HG03196 (cell line): ENCODE measurements around the gene EYS.
"Not testable (repeated sequence)": the region's sequence is repeated elsewhere in the genome, so short reads cannot be mapped to it uniquely, and the experiment has no call there.

Source experiments
- ATAC-seq: cut with Tn5 transposase; IDR thresholded peaks from one replicate; pipeline ENCODE4 v1.9.1; 2021; ENCODE audit not compliant: unreplicated experiment

Gene EYS

DNA sequence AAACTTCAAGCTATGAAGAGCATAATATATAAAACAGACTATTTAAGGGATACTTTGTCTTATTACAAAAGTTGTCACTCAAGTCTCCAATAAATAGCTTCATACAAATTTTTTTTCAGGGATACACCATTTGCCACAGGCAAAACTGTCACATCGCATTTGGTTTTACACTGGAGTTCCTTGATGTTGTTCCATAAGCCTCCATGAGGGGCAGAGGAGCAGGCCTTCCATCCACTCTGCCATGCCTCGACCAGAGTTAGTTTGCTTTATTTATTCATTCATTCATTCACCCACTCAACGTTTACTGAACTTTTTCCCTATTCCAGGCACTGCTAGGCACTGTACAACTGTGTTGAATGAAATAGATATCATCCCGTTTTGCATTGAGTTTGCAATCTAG, 1824.8 kb downstream of the EYS start:
- no peak for ATAC-seq

DNA sequence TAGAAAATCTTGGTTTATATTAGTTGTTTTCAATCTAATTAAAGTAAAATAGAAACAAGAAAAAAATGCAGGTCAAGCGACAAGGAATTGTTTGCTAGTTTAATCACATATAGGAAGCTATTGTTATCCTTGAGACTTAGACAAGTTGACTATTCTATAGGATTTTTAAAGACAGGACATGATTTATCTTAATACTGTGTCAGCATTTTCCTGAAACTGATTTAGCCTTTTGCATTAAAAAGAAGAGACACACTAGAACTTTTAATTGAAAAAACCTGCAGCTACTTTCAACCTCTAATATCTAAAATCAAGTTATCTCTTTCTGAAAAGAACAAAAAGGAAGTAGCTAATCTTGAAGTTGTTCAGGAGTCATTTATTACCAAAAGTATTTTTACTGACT, 1825.2 kb downstream of the EYS start:
- ATAC-seq: no peak

- ATAC-seq: no peak
Observed at GRCh38 chr6:63872233-63872632, 1834.8 kb downstream of the EYS start.

DNA sequence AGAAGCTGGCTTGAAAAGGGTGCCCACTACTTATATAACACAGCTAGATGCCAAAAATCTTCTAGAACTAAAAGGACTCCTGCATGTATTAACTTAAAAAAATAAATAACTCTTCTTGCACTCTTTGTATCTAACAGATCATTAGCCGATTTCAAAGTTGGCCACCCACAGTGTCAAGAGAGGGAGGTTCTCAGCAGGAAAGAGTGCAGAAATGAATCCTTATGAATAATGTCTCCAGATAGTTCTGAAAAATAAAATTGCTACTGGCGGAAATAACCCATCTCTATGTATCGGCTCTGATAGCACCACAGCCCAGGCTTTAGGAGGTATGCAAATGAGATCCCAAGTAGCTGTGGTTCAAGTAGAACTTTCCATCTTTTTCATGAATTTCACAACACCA, 1838.7 kb downstream of the EYS start:
- ATAC-seq: no peak

GRCh38 chr6:63864671-63865318, 1842.2 kb downstream of the EYS start:
- ATAC-seq: no peak

DNA sequence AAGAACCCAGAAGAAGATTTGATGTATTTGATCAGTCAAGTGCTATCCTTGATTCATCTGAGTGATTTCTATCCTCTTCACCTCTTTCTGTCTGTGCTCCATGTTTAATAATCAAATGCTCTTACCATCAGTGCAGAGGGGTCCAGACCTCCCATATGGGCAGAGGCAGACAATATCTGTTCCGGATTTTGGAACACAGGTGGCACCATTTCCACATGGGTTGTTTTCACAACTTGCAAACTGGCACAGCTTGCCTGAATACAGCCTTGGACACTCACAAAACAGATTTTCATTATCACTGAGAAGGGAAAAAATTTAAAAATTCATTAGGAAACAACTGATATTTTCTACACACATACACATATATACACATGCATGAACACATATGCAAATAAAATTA, 1843.0 kb downstream of the EYS start:
- no peak for ATAC-seq

DNA sequence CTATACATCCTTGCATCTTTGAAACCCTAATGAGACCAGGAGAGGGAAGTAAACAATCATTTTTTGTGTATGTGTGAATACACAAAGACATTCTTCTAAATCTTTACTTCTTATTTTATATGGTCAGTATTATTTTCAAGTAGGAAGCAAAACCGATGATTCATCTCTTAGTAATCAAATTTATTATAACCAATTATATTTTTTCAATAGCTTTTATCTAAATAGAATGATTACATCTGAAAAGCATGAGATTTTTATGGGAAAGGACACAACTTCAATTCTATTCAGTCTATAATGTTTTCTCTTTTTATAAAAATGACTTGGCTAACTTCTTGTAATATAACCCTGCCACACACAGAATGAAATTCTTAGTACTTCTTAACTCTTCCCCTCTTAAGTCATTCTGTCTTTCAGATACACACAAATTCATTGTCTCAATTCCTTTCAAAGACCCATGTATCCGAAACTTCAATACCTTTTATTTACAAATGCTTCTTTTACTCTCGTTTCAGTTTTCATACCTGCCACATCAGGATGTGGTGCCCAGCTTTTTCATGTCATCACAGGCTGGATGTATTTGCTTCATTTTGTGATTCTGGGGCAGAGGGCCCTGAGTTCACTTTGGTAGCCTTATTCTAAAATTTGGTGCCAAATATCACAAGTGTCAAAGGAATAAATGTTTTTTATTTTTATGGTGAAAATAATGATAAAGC, 1844.4 kb downstream of the EYS start:
- no peak for ATAC-seq

GRCh38 chr6:63859528-63859927, 1847.5 kb downstream of the EYS start:
- no peak for ATAC-seq

DNA sequence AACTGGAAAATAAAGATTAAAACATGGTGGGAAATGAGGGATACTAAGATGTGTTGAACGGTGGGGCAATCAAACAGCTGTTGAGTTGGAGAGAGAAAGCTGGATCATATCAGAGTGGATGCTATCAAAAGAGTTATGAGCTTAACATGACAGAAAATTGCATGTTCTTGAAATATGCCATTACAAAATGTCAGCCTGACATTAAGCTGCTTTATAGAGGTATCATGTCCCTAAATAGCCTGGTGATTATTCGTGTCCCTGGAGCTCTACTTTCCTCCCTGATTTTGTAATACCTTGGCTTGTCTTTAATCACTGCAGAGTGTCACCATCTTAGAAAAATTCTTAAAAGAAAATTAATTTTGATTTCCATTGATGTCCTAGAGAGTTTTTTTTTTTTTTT, 1848.3 kb downstream of the EYS start:
- ATAC-seq: no peak

- ATAC-seq: no peak
Observed at GRCh38 chr6:63856271-63856670, 1850.8 kb downstream of the EYS start.

DNA sequence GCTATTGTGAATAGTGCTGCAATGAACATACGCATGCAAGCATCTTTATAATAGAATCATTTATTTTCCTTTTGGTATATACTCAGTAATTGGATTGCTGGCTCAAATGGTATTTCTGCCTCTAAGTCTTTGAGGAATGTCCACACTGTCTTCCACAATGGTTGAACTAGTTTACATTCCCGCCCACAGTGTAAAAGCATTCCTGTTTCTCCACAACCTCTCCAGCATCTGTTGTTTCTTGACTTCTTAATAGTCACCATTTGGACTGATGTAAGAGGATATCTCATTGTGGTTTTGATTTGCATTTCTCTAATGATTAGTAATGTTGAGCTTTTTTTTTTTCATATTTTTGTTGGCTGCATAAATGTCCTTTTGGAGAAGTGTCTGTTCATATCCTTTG, 1862.7 kb downstream of the EYS start:
- no peak for ATAC-seq

DNA sequence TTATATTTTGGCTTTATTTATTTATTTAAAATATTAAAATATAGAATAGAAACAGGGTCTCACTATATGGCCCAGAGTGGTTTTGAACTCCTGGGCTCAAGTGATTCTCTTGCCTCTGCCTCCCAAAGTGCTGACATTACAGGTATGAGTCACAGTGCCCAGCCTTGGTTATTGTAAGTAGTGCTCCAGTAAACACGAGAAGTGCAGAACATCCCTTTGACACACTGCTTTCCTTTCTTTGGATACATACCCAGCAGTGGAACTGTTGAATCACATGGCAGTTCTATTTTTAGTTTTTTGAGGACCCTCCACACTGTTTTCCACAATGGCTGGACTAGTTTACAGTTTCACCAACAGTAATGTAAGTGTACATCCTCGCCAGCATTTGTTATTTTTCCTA, 1867.5 kb downstream of the EYS start:
- ATAC-seq: no peak

- ATAC-seq: not testable (repeated sequence)
Observed at GRCh38 chr6:63828678-63829077, 1878.3 kb downstream of the EYS start.

GRCh38 chr6:63824722-63825121, 1882.3 kb downstream of the EYS start:
- no peak for ATAC-seq

DNA sequence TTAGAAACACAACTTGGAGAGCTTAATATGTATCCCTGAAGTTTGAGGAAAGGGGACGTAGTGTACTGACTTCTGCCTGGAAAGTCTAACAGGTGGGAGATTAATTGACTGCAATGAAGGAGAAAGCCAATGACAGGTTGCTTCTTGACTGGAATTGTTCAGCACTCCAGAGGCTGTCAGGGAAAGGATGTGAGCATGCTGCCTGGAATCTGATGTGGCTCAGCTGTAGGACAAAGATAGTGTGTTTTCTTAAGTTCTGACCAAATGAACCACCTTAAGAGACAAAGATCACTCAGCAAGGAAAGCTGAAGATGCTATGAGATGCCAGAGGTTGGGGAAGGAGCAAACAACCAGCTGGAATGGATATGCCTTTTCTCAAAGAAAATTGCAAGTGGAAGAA, 1885.6 kb downstream of the EYS start:
- ATAC-seq: no peak

DNA sequence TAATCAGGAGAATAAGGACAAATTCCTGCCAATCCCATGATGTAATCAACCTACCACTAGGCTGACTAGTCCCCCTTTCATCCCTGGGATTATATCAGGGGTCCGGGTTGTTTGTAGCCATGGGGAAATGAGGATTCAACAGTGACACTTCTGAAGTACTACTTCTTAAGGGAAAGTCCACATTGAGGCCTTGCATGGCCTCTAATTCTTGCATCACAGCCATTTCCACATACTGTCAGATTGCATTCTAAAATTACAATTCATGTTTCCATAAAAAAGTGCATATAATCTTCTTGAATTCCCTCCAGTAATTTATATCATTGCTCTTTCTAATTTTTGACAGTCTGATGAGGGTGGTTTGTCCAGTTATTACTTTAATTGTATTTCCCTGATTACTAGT, 1887.2 kb downstream of the EYS start:
- no peak for ATAC-seq

DNA sequence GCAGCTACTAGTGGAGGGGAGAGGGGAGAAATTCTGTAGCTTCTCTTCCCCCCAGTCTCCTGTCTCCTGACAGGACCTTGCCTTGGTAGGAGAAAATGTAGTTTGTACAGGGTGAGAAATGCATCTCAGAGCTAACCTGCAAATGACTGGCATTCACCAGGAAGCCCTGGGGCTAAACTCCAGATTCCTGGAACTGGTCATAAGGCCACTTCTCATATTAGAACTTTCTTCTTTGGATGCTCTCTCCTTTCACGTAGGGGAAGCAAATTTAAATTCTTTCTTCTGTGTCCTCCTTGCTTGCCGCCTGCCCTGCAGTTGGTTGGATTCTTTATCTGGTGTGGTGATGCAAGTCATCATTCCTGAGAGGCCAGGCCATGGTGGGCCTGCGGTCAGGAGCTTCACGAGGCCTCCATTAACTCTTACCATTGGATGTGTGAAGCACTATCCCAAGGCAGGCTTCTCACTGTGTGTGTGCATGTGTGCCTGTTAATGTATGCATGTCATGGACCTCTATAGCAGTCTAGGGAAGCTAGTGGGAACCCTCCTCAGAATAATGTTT, 1889.5 kb downstream of the EYS start:
- no peak for ATAC-seq

GRCh38 chr6:63816982-63817436, 1890.0 kb downstream of the EYS start:
- ATAC-seq: no peak

DNA sequence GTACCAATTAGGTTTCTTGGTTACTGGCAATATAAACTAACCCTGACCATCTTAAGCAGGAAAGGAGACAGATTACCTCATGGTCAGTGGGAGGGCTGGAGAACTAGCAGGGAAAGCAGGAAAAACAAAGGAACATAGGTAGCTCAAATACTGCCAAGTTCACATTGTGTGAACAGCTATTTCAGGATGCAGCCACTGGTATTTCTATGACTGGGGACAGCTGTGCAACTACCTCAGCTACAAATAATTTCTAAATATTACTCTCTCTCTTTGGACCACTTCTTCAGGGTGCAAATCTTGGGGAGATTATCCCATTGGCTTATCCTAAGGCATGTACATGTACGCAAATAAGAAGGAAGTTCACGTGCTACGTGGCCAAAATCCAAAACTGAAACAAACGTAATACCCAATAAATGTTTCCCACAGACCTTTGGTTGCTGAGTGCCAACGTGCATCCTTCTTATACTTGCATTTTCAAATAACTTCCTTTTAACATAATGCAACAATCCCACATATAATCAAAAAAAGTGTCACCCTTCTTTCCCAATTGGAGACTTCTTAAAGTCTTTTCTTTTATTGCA, 1890.5 kb downstream of the EYS start:
- no peak for ATAC-seq

DNA sequence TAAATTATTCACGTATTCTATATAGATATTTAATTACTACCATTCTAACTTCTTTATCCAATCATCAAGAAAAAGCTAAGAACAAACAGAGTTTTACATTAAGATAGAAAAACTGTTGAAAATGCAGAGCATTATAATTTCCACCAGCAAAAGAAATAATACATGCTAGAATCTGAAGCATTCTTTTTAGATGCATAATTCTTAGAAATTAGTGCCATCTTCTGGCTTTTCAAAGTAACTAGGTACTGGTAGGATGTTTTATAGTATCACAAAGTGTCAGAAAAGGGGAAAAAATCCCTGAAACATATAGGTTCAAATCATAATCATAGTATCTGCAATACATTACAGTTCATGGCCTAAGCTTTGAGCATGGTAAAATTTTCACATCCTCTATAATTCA, 1892.6 kb downstream of the EYS start:
- no peak for ATAC-seq

- no peak for ATAC-seq
Observed at GRCh38 chr6:63813566-63814120, 1893.4 kb downstream of the EYS start.

DNA sequence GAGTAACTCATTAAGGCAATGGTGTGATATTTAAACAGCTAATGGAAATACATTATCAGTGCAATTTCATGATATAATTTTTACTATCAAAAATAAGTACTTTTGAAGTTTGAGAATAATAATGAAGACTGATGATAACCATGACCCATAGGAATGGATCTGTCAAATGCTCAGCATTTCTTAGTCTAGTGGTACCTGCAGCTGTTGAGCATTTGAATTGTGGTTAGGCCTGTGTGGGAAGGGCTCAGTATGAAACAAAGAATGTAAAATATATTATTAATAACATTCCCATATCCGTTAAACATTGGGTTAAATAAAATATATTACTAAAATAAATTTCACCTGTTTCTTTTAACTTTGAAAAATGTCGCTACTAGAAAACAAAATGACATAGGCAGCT, 1898.5 kb downstream of the EYS start:
- no peak for ATAC-seq
